DND-41 (cell line): ENCODE data around the gene TMEFF1.
"Not testable (repeated sequence)": the region's sequence is repeated elsewhere in the genome, so short reads cannot be mapped to it uniquely, and the experiment has no call there.

ENCODE experiments used
- ATAC-seq: fragments of 200-7000 bp; cut with Tn5 transposase; 3 replicates; pipeline ENCODE4 v1.9.1; 2021; ENCODE audit warnings: low read depth; ENCODE audit not compliant: insufficient read depth
- DNase-seq: peaks from one replicate; pipeline ENCODE4 v3.0.0-alpha.2; 2020
- H2AFZ ChIP-seq: 2 replicates; pipeline ENCODE4 v1.6.0; 2012; ENCODE audit warnings: low read depth, low read length
- H3K27ac ChIP-seq: 2 replicates; pipeline ENCODE4 v1.5.1; 2012; ENCODE audit warnings: low read length, inconsistent platforms
- H3K27me3 ChIP-seq: fragments of 200-600 bp; sonication (generic); 2 replicates; pipeline ENCODE4 v1.6.0; 2012; ENCODE audit warnings: low read length, mild to moderate bottlenecking, inconsistent platforms; ENCODE audit not compliant: insufficient read depth, poor library complexity
- H3K36me3 ChIP-seq: 2 replicates; pipeline ENCODE4 v1.5.1; 2012; ENCODE audit warnings: low read length, inconsistent platforms; ENCODE audit not compliant: insufficient read depth
- H3K4me1 ChIP-seq: 2 replicates; pipeline ENCODE4 v1.5.1; 2012; ENCODE audit warnings: mild to moderate bottlenecking, low read length; ENCODE audit not compliant: insufficient read depth
- H3K4me2 ChIP-seq: 2 replicates; pipeline ENCODE4 v1.6.0; 2012; ENCODE audit warnings: mild to moderate bottlenecking, moderate library complexity, low read length, inconsistent platforms; ENCODE audit not compliant: insufficient read depth
- H3K4me3 ChIP-seq, 2 experiments: fragments of 200-600 bp in 1 of 2; shearing (Covaris generic) in 1 of 2; 2 replicates each; pipeline ENCODE4 v1.5.1; 2012 to 2016; ENCODE audit warnings: inconsistent platforms in 2 of 2, low read length in 2 of 2, mild to moderate bottlenecking in 2 of 2, low read depth in 1 of 2, moderate library complexity in 1 of 2
- H3K79me2 ChIP-seq: 2 replicates; pipeline ENCODE4 v1.6.0; 2012; ENCODE audit warnings: low read length, inconsistent platforms; ENCODE audit not compliant: insufficient read depth
- H3K9ac ChIP-seq: 2 replicates; pipeline ENCODE4 v1.6.0; 2012; ENCODE audit warnings: low read depth, mild to moderate bottlenecking, inconsistent platforms, low read length, moderate library complexity
- H3K9me3 ChIP-seq: 2 replicates; pipeline ENCODE4 v1.5.1; 2012; ENCODE audit warnings: low read length, moderate library complexity, mild to moderate bottlenecking, inconsistent platforms; ENCODE audit not compliant: insufficient read depth, severe bottlenecking
- H4K20me1 ChIP-seq: 2 replicates; pipeline ENCODE4 v1.6.0; 2012; ENCODE audit warnings: low read length; ENCODE audit not compliant: insufficient read depth
- CTCF ChIP-seq: IDR thresholded peaks from 2 replicates; pipeline ENCODE4 v1.5.1; 2012; ENCODE audit warnings: borderline replicate concordance, low read length, moderate library complexity, mild to moderate bottlenecking; ENCODE audit not compliant: poor library complexity, severe bottlenecking; ENCODE audit errors: extremely low read depth
- EZH2 ChIP-seq: IDR thresholded peaks from 3 replicates; pipeline ENCODE4 v1.6.1; 2012; ENCODE audit warnings: borderline replicate concordance, low read depth, mild to moderate bottlenecking, moderate library complexity, low read length, inconsistent platforms; ENCODE audit not compliant: severe bottlenecking

The TMEFF1 gene

GRCh38 chr9:100515578-100516494, 42.9 kb downstream of the TMEFF1 start:
- H3K4me2 ChIP-seq, result no peak overlapping the region
- H3K9me3 ChIP-seq, result no peaks in the 10 kb centered on the region
- no peaks in the 10 kb centered on the region for H3K4me1 ChIP-seq
- ATAC-seq (no peak), DNase-seq (no peak)
- H3K9ac ChIP-seq, result no peak overlapping the region
- H4K20me1 ChIP-seq, result no peaks in the 10 kb centered on the region
- no peaks in the 10 kb centered on the region for H3K36me3 ChIP-seq
- H3K27ac ChIP-seq, result no peak overlapping the region
- H2AFZ ChIP-seq, result no peak overlapping the region
- no peak overlapping the region for H3K4me3 ChIP-seq
- TF ChIP-seq EZH2 (no peak), CTCF (no peak)
- H3K27me3 ChIP-seq, result no peaks in the 10 kb centered on the region
- H3K79me2 ChIP-seq, result no peaks in the 10 kb centered on the region

GRCh38 chr9:100521282-100521681, 48.3 kb downstream of the TMEFF1 start:
- H3K9me3 ChIP-seq, result no peaks in the 10 kb centered on the region
- DNase-seq (no peak), ATAC-seq (no peak)
- no peaks in the 10 kb centered on the region for H3K36me3 ChIP-seq
- H3K27ac ChIP-seq, result no peak overlapping the region
- no peak overlapping the region for H3K4me3 ChIP-seq
- no peaks in the 10 kb centered on the region for H3K79me2 ChIP-seq
- H3K27me3 ChIP-seq, result no peaks in the 10 kb centered on the region
- H2AFZ ChIP-seq, result no peak overlapping the region
- H3K4me1 ChIP-seq, result no peaks in the 10 kb centered on the region
- no peak overlapping the region for H3K4me2 ChIP-seq
- no peaks in the 10 kb centered on the region for H4K20me1 ChIP-seq
- H3K9ac ChIP-seq, result no peak overlapping the region
- TF ChIP-seq CTCF, result no peak
- TF ChIP-seq EZH2, result no peak

- H3K4me2 ChIP-seq, result no peak overlapping the region
- DNase-seq (no peak), ATAC-seq (no peak)
- no peaks in the 10 kb centered on the region for H3K4me1 ChIP-seq
- no peak for TF ChIP-seq EZH2
- TF ChIP-seq CTCF, result no peak
- H3K9ac ChIP-seq, result no peak overlapping the region
- no peaks in the 10 kb centered on the region for H3K27me3 ChIP-seq
- H3K27ac ChIP-seq, result no peak overlapping the region
- H4K20me1 ChIP-seq, result no peaks in the 10 kb centered on the region
- H3K4me3 ChIP-seq, result no peak overlapping the region
- H3K79me2 ChIP-seq, result no peaks in the 10 kb centered on the region
- no peak overlapping the region for H2AFZ ChIP-seq
- no peaks in the 10 kb centered on the region for H3K9me3 ChIP-seq
- H3K36me3 ChIP-seq, result no peaks in the 10 kb centered on the region
Observed at GRCh38 chr9:100525563-100525962, 52.6 kb downstream of the TMEFF1 start.

GRCh38 chr9:100527180-100527794, 54.3 kb downstream of the TMEFF1 start:
- ATAC-seq, H3K4me1 ChIP-seq, H3K9ac ChIP-seq, H3K36me3 ChIP-seq, H3K27me3 ChIP-seq, DNase-seq, H3K79me2 ChIP-seq, H4K20me1 ChIP-seq, H3K4me3 ChIP-seq, H3K9me3 ChIP-seq, H3K4me2 ChIP-seq, H3K27ac ChIP-seq, H2AFZ ChIP-seq: not testable (repeated sequence)
